ENCODE results near the gene E2F4.

Gene E2F4

GRCh38 chr16:67216612-67217490 is 24.9 kb downstream of the E2F4 start:
- Histone ChIP-seq H4K12ac (ENCODE audit: low read depth, low read length) (no peak overlapping the region), H3K4me2 (ENCODE audit: low read length) (no peak overlapping the region), H3K9me3 (ENCODE audit: insufficient read depth, low read depth, low read length) (no peaks in the 10 kb centered on the region), H3K4ac (ENCODE audit: low read depth, low read length) (no peak overlapping the region), H2BK120ac (ENCODE audit: insufficient read depth, low read length, poor library complexity) (no peak overlapping the region), H3K27me3 (ENCODE audit: insufficient read depth, low read length) (no peaks in the 10 kb centered on the region), H3K18ac (ENCODE audit: low read length) (no peak overlapping the region), H4K8ac (ENCODE audit: low read depth, low read length) (no peak overlapping the region), H3K79me1 (ENCODE audit: low read length) (peaks cover 6% of the 10 kb centered on the region), H2BK5ac (ENCODE audit: low read depth, low read length, poor library complexity) (no peak overlapping the region), H2BK12ac (ENCODE audit: low read length) (no peak overlapping the region), H3K36me3 (ENCODE audit: control insufficient read depth in 1 of 2, insufficient read depth in 2 of 2, low read length in 2 of 2) (no peaks in the 10 kb centered on the region), H3K9ac (ENCODE audit: low read length) (no peak overlapping the region), H2AFZ (ENCODE audit: insufficient read depth, low read length, poor library complexity) (no peak overlapping the region), H4K91ac (ENCODE audit: low read depth, low read length) (no peak overlapping the region), H3K4me3 (ENCODE audit: low read depth, low read length) (no peak overlapping the region), H3K23ac (ENCODE audit: low read length) (no peak overlapping the region), H3K79me2 (ENCODE audit: control insufficient read depth, insufficient read depth, low read length, poor library complexity) (peaks cover 2% of the 10 kb centered on the region), H3K14ac (ENCODE audit: low read length) (no peak overlapping the region), H3K4me1 (ENCODE audit: control insufficient read depth in 1 of 2, insufficient read depth in 2 of 2, low read length in 2 of 2) (peaks cover 8 to 9% of the 10 kb centered on the region in 2 experiments), H3K27ac (ENCODE audit: low read depth, low read length) (no peak overlapping the region), H2AK5ac (ENCODE audit: low read length) (no peak overlapping the region)
- no peak for DNase-seq
- WGBS (ENCODE audit: extremely low coverage, insufficient coverage, insufficient read length) = no CpG with 5 or more reads among the region's 18 CpGs

GRCh38 chr16:67223992-67224391 is 32.0 kb downstream of the E2F4 start:
- Histone ChIP-seq H3K79me1 (ENCODE audit: low read length) (peaks cover 8% of the 10 kb centered on the region), H4K12ac (ENCODE audit: low read depth, low read length) (no peak overlapping the region), H3K36me3 (ENCODE audit: control insufficient read depth in 1 of 2, insufficient read depth in 2 of 2, low read length in 2 of 2) (peaks cover 11% of the 10 kb centered on the region in 2 experiments), H3K27me3 (ENCODE audit: insufficient read depth, low read length) (no peaks in the 10 kb centered on the region), H3K9me3 (ENCODE audit: insufficient read depth, low read depth, low read length) (peaks cover 1% of the 10 kb centered on the region), H2BK120ac (ENCODE audit: insufficient read depth, low read length, poor library complexity) (no peak overlapping the region), H2BK5ac (ENCODE audit: low read depth, low read length, poor library complexity) (no peak overlapping the region), H2BK12ac (ENCODE audit: low read length) (no peak overlapping the region), H3K4me2 (ENCODE audit: low read length) (no peak overlapping the region), H3K23ac (ENCODE audit: low read length) (no peak overlapping the region), H3K4me1 (ENCODE audit: control insufficient read depth in 1 of 2, insufficient read depth in 2 of 2, low read length in 2 of 2) (peaks cover 12% of the 10 kb centered on the region in 2 experiments), H3K9ac (ENCODE audit: low read length) (no peak overlapping the region), H3K4ac (ENCODE audit: low read depth, low read length) (no peak overlapping the region), H3K4me3 (ENCODE audit: low read depth, low read length) (no peak overlapping the region), H4K91ac (ENCODE audit: low read depth, low read length) (no peak overlapping the region), H4K8ac (ENCODE audit: low read depth, low read length) (no peak overlapping the region), H2AK5ac (ENCODE audit: low read length) (no peak overlapping the region), H3K79me2 (ENCODE audit: control insufficient read depth, insufficient read depth, low read length, poor library complexity) (peaks cover 9% of the 10 kb centered on the region), H2AFZ (ENCODE audit: insufficient read depth, low read length, poor library complexity) (no peak overlapping the region), H3K14ac (ENCODE audit: low read length) (no peak overlapping the region), H3K18ac (ENCODE audit: low read length) (no peak overlapping the region), H3K27ac (ENCODE audit: low read depth, low read length) (no peak overlapping the region)
- no peak for DNase-seq
- WGBS (ENCODE audit: extremely low coverage, insufficient coverage, insufficient read length) = no CpG with 5 or more reads among the region's 3 CpGs

GRCh38 chr16:67226295-67226803 is 34.4 kb downstream of the E2F4 start:
- H3K79me2 ChIP-seq (ENCODE audit: control insufficient read depth, insufficient read depth, low read length, poor library complexity) = peaks cover 9% of the 10 kb centered on the region
- H3K14ac ChIP-seq (ENCODE audit: low read length) = peak overlapping the region; percentile 59
- no peak overlapping the region for H2BK120ac ChIP-seq (ENCODE audit: insufficient read depth, low read length, poor library complexity)
- H4K8ac ChIP-seq (ENCODE audit: low read depth, low read length) = peak overlapping the region; percentile 91
- peaks cover 12% of the 10 kb centered on the region in 2 experiments for H3K4me1 ChIP-seq (ENCODE audit: control insufficient read depth in 1 of 2, insufficient read depth in 2 of 2, low read length in 2 of 2)
- no peak overlapping the region for H2BK5ac ChIP-seq (ENCODE audit: low read depth, low read length, poor library complexity)
- H3K36me3 ChIP-seq (ENCODE audit: control insufficient read depth in 1 of 2, insufficient read depth in 2 of 2, low read length in 2 of 2) = peaks cover 34% of the 10 kb centered on the region in 2 experiments
- H3K4me2 ChIP-seq (ENCODE audit: low read length) = peak overlapping the region; percentile 82
- no peaks in the 10 kb centered on the region for H3K27me3 ChIP-seq (ENCODE audit: insufficient read depth, low read length)
- peak overlapping the region; percentile 73 for H2AFZ ChIP-seq (ENCODE audit: insufficient read depth, low read length, poor library complexity)
- peaks cover 8% of the 10 kb centered on the region for H3K79me1 ChIP-seq (ENCODE audit: low read length)
- H3K18ac ChIP-seq (ENCODE audit: low read length) = peak overlapping the region; percentile 44
- peak overlapping the region; percentile 38 for H3K4ac ChIP-seq (ENCODE audit: low read depth, low read length)
- peak overlapping the region; percentile 89 for H4K12ac ChIP-seq (ENCODE audit: low read depth, low read length)
- no CpG with 5 or more reads among the region's 12 CpGs for WGBS (ENCODE audit: extremely low coverage, insufficient coverage, insufficient read length)
- no peak overlapping the region for H3K9ac ChIP-seq (ENCODE audit: low read length)
- H3K4me3 ChIP-seq (ENCODE audit: low read depth, low read length) = peak overlapping the region; percentile 79
- peaks cover 1% of the 10 kb centered on the region for H3K9me3 ChIP-seq (ENCODE audit: insufficient read depth, low read depth, low read length)
- H4K91ac ChIP-seq (ENCODE audit: low read depth, low read length) = peak overlapping the region; percentile 73
- no peak overlapping the region for H2AK5ac ChIP-seq (ENCODE audit: low read length)
- no peak overlapping the region for H3K23ac ChIP-seq (ENCODE audit: low read length)
- no peak for DNase-seq
- H3K27ac ChIP-seq (ENCODE audit: low read depth, low read length) = no peak overlapping the region
- H2BK12ac ChIP-seq (ENCODE audit: low read length) = peak overlapping the region; percentile 42

- peak within 1 kb of the TSS; percentile 86 for H2AFZ ChIP-seq (ENCODE audit: insufficient read depth, low read length, poor library complexity)
- H3K23ac ChIP-seq (ENCODE audit: low read length) = no peak within 1 kb of the TSS
- peak within 1 kb of the TSS; percentile 98 for H3K4ac ChIP-seq (ENCODE audit: low read depth, low read length)
- H2BK12ac ChIP-seq (ENCODE audit: low read length) = peak within 1 kb of the TSS; percentile 42
- peak within 1 kb of the TSS; percentile 56 for H2BK120ac ChIP-seq (ENCODE audit: insufficient read depth, low read length, poor library complexity)
- H3K27ac ChIP-seq (ENCODE audit: low read depth, low read length) = no peak within 1 kb of the TSS
- H3K79me2 ChIP-seq (ENCODE audit: control insufficient read depth, insufficient read depth, low read length, poor library complexity) = peaks cover 9% of the 10 kb centered on the region
- H3K4me2 ChIP-seq (ENCODE audit: low read length) = peak within 1 kb of the TSS; percentile 82
- H4K91ac ChIP-seq (ENCODE audit: low read depth, low read length) = peak within 1 kb of the TSS; percentile 94
- peak within 1 kb of the TSS; percentile 95 for H3K4me3 ChIP-seq (ENCODE audit: low read depth, low read length)
- H3K9ac ChIP-seq (ENCODE audit: low read length) = peak within 1 kb of the TSS; percentile 87
- H3K14ac ChIP-seq (ENCODE audit: low read length) = peak within 1 kb of the TSS; percentile 96
- DNase-seq = peak; percentile 100
- H3K27me3 ChIP-seq (ENCODE audit: insufficient read depth, low read length) = no peaks in the 10 kb centered on the region
- peak within 1 kb of the TSS; percentile 96 for H4K12ac ChIP-seq (ENCODE audit: low read depth, low read length)
- H3K9me3 ChIP-seq (ENCODE audit: insufficient read depth, low read depth, low read length) = peaks cover 1% of the 10 kb centered on the region
- H4K8ac ChIP-seq (ENCODE audit: low read depth, low read length) = peak within 1 kb of the TSS; percentile 99
- peak within 1 kb of the TSS; percentile 99 for H2AK5ac ChIP-seq (ENCODE audit: low read length)
- peaks cover 12% of the 10 kb centered on the region in 2 experiments for H3K4me1 ChIP-seq (ENCODE audit: control insufficient read depth in 1 of 2, insufficient read depth in 2 of 2, low read length in 2 of 2)
- peak within 1 kb of the TSS; percentile 82 for H2BK5ac ChIP-seq (ENCODE audit: low read depth, low read length, poor library complexity)
- H3K79me1 ChIP-seq (ENCODE audit: low read length) = peaks cover 8% of the 10 kb centered on the region
- no CpG with 5 or more reads among the region's 46 CpGs for WGBS (ENCODE audit: extremely low coverage, insufficient coverage, insufficient read length)
- H3K36me3 ChIP-seq (ENCODE audit: control insufficient read depth in 1 of 2, insufficient read depth in 2 of 2, low read length in 2 of 2) = peaks cover 40 to 41% of the 10 kb centered on the region in 2 experiments
- H3K18ac ChIP-seq (ENCODE audit: low read length) = peak within 1 kb of the TSS; percentile 88
Observed at GRCh38 chr16:67226804-67227566, 35.0 kb downstream of the E2F4 start, which contains the start of gene TMEM208. Gene TMEM208 (plus strand): TSS chr16:67227130. CDS start chr16:67227219, 89 bp downstream.
